Natural killer cell (primary cell): ENCODE data around the gene SERGEF. TPM values are rescaled to one million over a fixed set of nuclear protein-coding genes. Genes with fewer than 3 reads are reported as not detected.

Experiments used
- ATAC-seq, 3 donors: fragments of 150-1000 bp in 2 of 3; fragments of 200-7000 bp in 1 of 3; cut with Tn5 transposase; 1 replicate in 1 of 3; 2 replicates in 2 of 3; pipeline ENCODE4 v1.10.0; 2021; ENCODE audit warnings: mild to moderate bottlenecking in 2 of 3, moderate library complexity in 2 of 3
- DNase-seq, 2 donors: peaks; one replicate each; pipeline versions ENCODE4 v3.0.0 to v3.0.0-alpha.2; 2013 to 2021; ENCODE audit warnings: mixed read lengths in 1 of 2
- H3K27ac ChIP-seq: one replicate; pipeline ENCODE4 v1.5.1; 2013; ENCODE audit warnings: mild to moderate bottlenecking, low read length
- H3K27me3 ChIP-seq: one replicate; pipeline ENCODE4 v1.6.1; 2013; ENCODE audit warnings: low read length; ENCODE audit not compliant: control insufficient read depth, insufficient read depth
- H3K36me3 ChIP-seq: one replicate; pipeline ENCODE4 v1.6.1; 2013; ENCODE audit warnings: low read length; ENCODE audit not compliant: control insufficient read depth, insufficient read depth
- H3K4me1 ChIP-seq: one replicate; pipeline ENCODE4 v1.6.1; 2013; ENCODE audit warnings: low read length; ENCODE audit not compliant: control insufficient read depth, insufficient read depth
- H3K4me3 ChIP-seq: one replicate; pipeline ENCODE4 v1.5.1; 2013; ENCODE audit warnings: low read length
- H3K9me3 ChIP-seq: one replicate; pipeline ENCODE4 v1.6.1; 2013; ENCODE audit warnings: low read length; ENCODE audit not compliant: control insufficient read depth, insufficient read depth
- H3K27ac Mint-ChIP-seq, 2 donors: one replicate each; pipeline ENCODE4 v1.8.0; 2022; ENCODE audit warnings: mild to moderate bottlenecking in 2 of 2, mixed read lengths in 2 of 2, moderate library complexity in 1 of 2
- H3K27me3 Mint-ChIP-seq, 2 donors: one replicate each; pipeline ENCODE4 v1.8.0; 2022; ENCODE audit warnings: low read depth in 2 of 2, mixed read lengths in 2 of 2
- H3K36me3 Mint-ChIP-seq: one replicate; pipeline ENCODE4 v1.8.0; 2022; ENCODE audit warnings: mixed read lengths
- H3K4me1 Mint-ChIP-seq, 2 donors: one replicate each; pipeline ENCODE4 v1.8.0; 2022; ENCODE audit warnings: mixed read lengths in 2 of 2
- H3K4me3 Mint-ChIP-seq: one replicate; pipeline ENCODE4 v1.8.0; 2022; ENCODE audit warnings: mild to moderate bottlenecking, moderate library complexity, mixed read lengths
- H3K9me3 Mint-ChIP-seq, 2 donors: one replicate each; pipeline ENCODE4 v1.8.0; 2022; ENCODE audit warnings: mixed read lengths in 2 of 2
- CTCF ChIP-seq: fragments of 200-600 bp; IDR thresholded peaks from one replicate; pipeline ENCODE4 v1.8.0; 2022; ENCODE audit warnings: antibody characterized with exemption
- WGBS: methylation state at CpG from one replicate; pipeline ENCODE4 v1.1.7; 2013; ENCODE audit warnings: missing lambda C conversion rate; ENCODE audit not compliant: insufficient coverage; 5-methylcytosine and 5-hydroxymethylcytosine counted together
- intact Hi-C: fragments of 100-400 bp; cut with micrococcal nuclease; formaldehyde crosslinking; loops from one replicate; pipeline ENCODE4 v1.14.2; 2022
- total RNA-seq, 4 donors: library from RNA; stranded (reverse); fragments of 120-200 nt in 1 of 4; gene quantifications; one replicate each; pipeline versions ENCODE4 v1.2.3 to v1.2.4, GENCODE V29; 2013 to 2022

Gene SERGEF
- total RNA-seq, 3 donors from 2014 or later (not counting 1 experiment from before 2014, with no cell fraction given) = 67.5 to 78.6 (median 69.4) TPM

GRCh38 chr11:18036456-18036855, 23.6 kb upstream of the SERGEF start:
- Mint-ChIP-seq H3K27ac (no peak overlapping the region), H3K4me1 (no peaks in the 10 kb centered on the region), H3K36me3 (no peaks in the 10 kb centered on the region), H3K9me3 (no peaks in the 10 kb centered on the region), H3K27me3 (peaks cover 8 to 15% of the 10 kb centered on the region in 2 donors), H3K4me3 (no peak overlapping the region)
- ATAC-seq (no peak), DNase-seq (no peak)
- TF ChIP-seq CTCF = no peak
- no peaks in the 10 kb centered on the region for H3K36me3 ChIP-seq
- H3K27ac ChIP-seq = no peak overlapping the region
- H3K4me3 ChIP-seq = no peak overlapping the region
- H3K27me3 ChIP-seq = no peaks in the 10 kb centered on the region
- no peaks in the 10 kb centered on the region for H3K9me3 ChIP-seq
- H3K4me1 ChIP-seq = no peaks in the 10 kb centered on the region
- intact Hi-C loops = no loop called here

DNA sequence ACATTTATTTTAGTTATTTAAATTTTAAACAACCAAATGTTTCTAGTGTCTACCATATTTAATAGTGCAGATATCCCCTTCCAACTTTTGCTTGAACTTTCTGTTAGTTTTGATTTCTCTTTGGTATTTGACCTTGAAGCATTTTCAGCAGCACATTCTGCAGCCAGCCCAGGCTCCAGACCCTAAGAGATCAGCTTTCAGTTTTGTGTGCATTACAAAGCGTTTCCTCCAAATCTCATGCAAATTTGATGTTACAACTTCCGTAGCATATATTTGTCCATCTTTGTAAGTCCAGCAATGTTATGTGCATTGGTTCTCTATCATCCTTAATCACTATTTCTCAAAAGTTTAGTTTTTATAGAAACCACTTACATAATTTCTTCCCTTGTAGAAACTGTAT, 14.6 kb upstream of the SERGEF start:
- Histone ChIP-seq H3K27ac (no peak overlapping the region), H3K36me3 (no peaks in the 10 kb centered on the region), H3K4me1 (no peaks in the 10 kb centered on the region), H3K4me3 (no peak overlapping the region), H3K9me3 (no peaks in the 10 kb centered on the region), H3K27me3 (no peaks in the 10 kb centered on the region)
- Mint-ChIP-seq H3K4me1 (no peaks in the 10 kb centered on the region), H3K27ac (no peak overlapping the region), H3K27me3 (peaks cover 0 to 3% of the 10 kb centered on the region in 2 donors), H3K9me3 (no peaks in the 10 kb centered on the region), H3K36me3 (no peaks in the 10 kb centered on the region), H3K4me3 (no peak overlapping the region)
- no peak for DNase-seq
- ATAC-seq = no peak
- TF ChIP-seq CTCF = no peak
- intact Hi-C loops = no loop called here
- WGBS = 92% methylated on average over 2 of the region's 2 CpGs

GRCh38 chr11:18022419-18022818, 9.6 kb upstream of the SERGEF start:
- no peaks in the 10 kb centered on the region for H3K36me3 ChIP-seq
- no peaks in the 10 kb centered on the region for H3K27me3 ChIP-seq
- no peak for ATAC-seq
- H3K4me1 ChIP-seq = no peaks in the 10 kb centered on the region
- no peak for TF ChIP-seq CTCF
- no CpG with 5 or more reads among the region's 1 CpG for WGBS
- Mint-ChIP-seq H3K27ac (no peak overlapping the region), H3K9me3 (no peaks in the 10 kb centered on the region), H3K4me3 (no peak overlapping the region), H3K27me3 (peaks cover 0 to 3% of the 10 kb centered on the region in 2 donors), H3K4me1 (no peaks in the 10 kb centered on the region), H3K36me3 (no peaks in the 10 kb centered on the region)
- no peak overlapping the region for H3K27ac ChIP-seq
- H3K4me3 ChIP-seq = no peak overlapping the region
- DNase-seq = no peak
- H3K9me3 ChIP-seq = no peaks in the 10 kb centered on the region
- intact Hi-C loops = no loop called here

- DNase-seq (no peak), ATAC-seq (no peak)
- H3K9me3 ChIP-seq = no peaks in the 10 kb centered on the region
- H3K36me3 Mint-ChIP-seq = no peaks in the 10 kb centered on the region
- no peak overlapping the region for H3K27ac Mint-ChIP-seq
- no peak for TF ChIP-seq CTCF
- no peak overlapping the region for H3K4me3 Mint-ChIP-seq
- H3K4me1 ChIP-seq = no peaks in the 10 kb centered on the region
- no peak overlapping the region for H3K27ac ChIP-seq
- peaks cover 0 to under 1% of the 10 kb centered on the region in 2 donors for H3K27me3 Mint-ChIP-seq
- H3K27me3 ChIP-seq = no peaks in the 10 kb centered on the region
- no peaks in the 10 kb centered on the region for H3K36me3 ChIP-seq
- H3K9me3 Mint-ChIP-seq = no peaks in the 10 kb centered on the region
- H3K4me1 Mint-ChIP-seq = peaks cover under 1 to 4% of the 10 kb centered on the region in 2 donors
- intact Hi-C loops = no loop called here
- H3K4me3 ChIP-seq = no peak overlapping the region
Observed at GRCh38 chr11:18019650-18020049, 6.8 kb upstream of the SERGEF start.
